Panc1 (cell line): Measurements from ENCODE around the gene PANK1. TPM values are rescaled to one million over a fixed set of nuclear protein-coding genes. Genes with fewer than 3 reads are reported as not detected.

Experiments used
- ATAC-seq: fragments of 200-7000 bp; cut with Tn5 transposase; 2 replicates; pipeline ENCODE4 v1.9.1; 2020; ENCODE audit warnings: mild to moderate bottlenecking, moderate library complexity
- Bru-seq: library from RNA; stranded (reverse); fragments of 400-500 nt; gene quantifications from one replicate; lab custom pipeline; 2021; lab: Mats Ljungman, UMichigan
- BruChase-seq, 2 experiments: library from RNA; stranded (reverse); fragments of 400-500 nt; gene quantifications; one replicate each; lab custom pipeline; 2021; lab: Mats Ljungman, UMichigan
- BruUV-seq: library from RNA; stranded (reverse); fragments of 400-500 nt; replicated peaks from 2 replicates; lab custom pipeline; 2021; lab: Mats Ljungman, UMichigan
- CTCF ChIA-PET: fragments of 300-600 bp; sonication (Branson Sonifier 250); formaldehyde crosslinking; loops from one replicate; lab custom pipeline; 2022; ENCODE audit warnings: antibody characterized with exemption; lab: Charles Lee
- POLR2A ChIA-PET: fragments of 300-600 bp; sonication (Branson Sonifier 250); formaldehyde crosslinking; loops from one replicate; lab custom pipeline; 2022; ENCODE audit warnings: antibody characterized with exemption; lab: Charles Lee
- DNase-seq: peaks from one replicate; pipeline ENCODE4 v3.0.0-alpha.2; 2010; ENCODE audit warnings: low read depth, low spot score
- H3K27ac ChIP-seq: 2 replicates; pipeline ENCODE4 v1.5.1; 2011; ENCODE audit warnings: mild to moderate bottlenecking, low read length, inconsistent platforms
- H3K27me3 ChIP-seq: fragments of 200-500 bp; sonication (Bioruptor generic); 2 replicates; pipeline ENCODE4 v1.6.0; 2014; ENCODE audit warnings: low read length, inconsistent platforms; ENCODE audit not compliant: control insufficient read depth, insufficient read depth
- H3K36me3 ChIP-seq: fragments of 200-500 bp; sonication (Bioruptor generic); 2 replicates; pipeline ENCODE4 v1.5.1; 2014; ENCODE audit warnings: inconsistent platforms, mild to moderate bottlenecking, low read length, moderate library complexity; ENCODE audit not compliant: control insufficient read depth, insufficient read depth
- H3K4me1 ChIP-seq: 2 replicates; pipeline ENCODE4 v1.5.1; 2011; ENCODE audit warnings: inconsistent platforms, mild to moderate bottlenecking, low read length, moderate library complexity; ENCODE audit not compliant: control insufficient read depth, insufficient read depth
- H3K4me3 ChIP-seq, 2 experiments: 2 replicates each; pipeline ENCODE4 v1.5.1; 2011 to 2012; ENCODE audit warnings: low read depth in 2 of 2, low read length in 2 of 2, mild to moderate bottlenecking in 2 of 2, inconsistent platforms in 1 of 2, moderate library complexity in 1 of 2
- H3K9me3 ChIP-seq: fragments of 200-500 bp; sonication (Bioruptor generic); 2 replicates; pipeline ENCODE4 v1.5.1; 2014; ENCODE audit warnings: low read depth, mild to moderate bottlenecking, inconsistent platforms, low read length, moderate library complexity; ENCODE audit not compliant: control insufficient read depth, insufficient read depth
- POLR2AphosphoS5 ChIP-seq: IDR thresholded peaks from 2 replicates; pipeline ENCODE4 v1.6.1; 2012; ENCODE audit warnings: mild to moderate bottlenecking, low read depth, low read length, moderate library complexity
- REST ChIP-seq, 2 experiments: IDR thresholded peaks; 2 replicates each; pipeline ENCODE4 v1.6.1; 2011 to 2012; ENCODE audit warnings: low read depth in 2 of 2, control low read depth in 1 of 2, low read length in 1 of 2, mild to moderate bottlenecking in 1 of 2, moderate library complexity in 1 of 2; ENCODE audit not compliant: insufficient read depth in 1 of 2
- SIN3A ChIP-seq: IDR thresholded peaks from 2 replicates; pipeline ENCODE4 v1.6.1; 2012; ENCODE audit warnings: low read depth, mild to moderate bottlenecking, low read length, moderate library complexity, borderline replicate concordance; ENCODE audit not compliant: insufficient read depth
- TCF7L2 ChIP-seq: IDR thresholded peaks from 2 replicates; pipeline ENCODE4 v1.6.1; 2011; ENCODE audit warnings: mild to moderate bottlenecking, low read depth, low read length, inconsistent platforms
- in situ Hi-C: cut with HindIII; loops from 2 replicates; pipeline ENCODE4 v1.10.0; 2016; ENCODE audit warnings: low sequenced_read_pairs, low pct_unique_long_range_greater_than_20kb
- intact Hi-C: fragments of 100-400 bp; cut with micrococcal nuclease; formaldehyde crosslinking; loops from one replicate; pipeline ENCODE4 v1.10.0; 2022; ENCODE audit not compliant: unreplicated experiment
- long read RNA-seq: library from polyadenylated mRNA; unstranded; transcript quantifications from one replicate; pipeline ENCODE4 v2.0.0, GENCODE V29; 2021; ENCODE audit not compliant: unreplicated experiment
- polyA plus RNA-seq: library from polyadenylated mRNA; unstranded; fragments of >200 nt; gene quantifications from one replicate; pipeline ENCODE4 v1.2.1, GENCODE V29; 2012; ENCODE audit warnings: missing spikeins; ENCODE audit not compliant: insufficient read length
- total RNA-seq: library from RNA; stranded (reverse); gene quantifications from one replicate; pipeline ENCODE4 v1.2.1, GENCODE V29; 2021; ENCODE audit not compliant: unreplicated experiment
- TF ChIP-seq, protein P1 (sequence below): fragments of 450-650 bp; IDR thresholded peaks from 2 replicates; pipeline ENCODE4 v1.5.1; 2017; ENCODE audit warnings: mild to moderate bottlenecking

PANK1 gene
- 11.0 TPM for total RNA-seq
- polyA plus RNA-seq = 4.7 TPM
- Bru-seq, nascent RNA = percentile 65 among the genes with signal in this experiment
- BruChase-seq, experiment 1, labeled RNA remaining after a 2-hour chase = percentile 66 among the genes with signal in this experiment
- BruChase-seq, experiment 2, labeled RNA remaining after a 6-hour chase = percentile 52 among the genes with signal in this experiment
- long read RNA-seq, full-length matches to known transcripts = 6 of 15 reads
- long read RNA-seq, partial matches to known transcripts = 2 of 15 reads
- long read RNA-seq, other reads (novel, unspliced or antisense) = 7 of 15 reads

DNA sequence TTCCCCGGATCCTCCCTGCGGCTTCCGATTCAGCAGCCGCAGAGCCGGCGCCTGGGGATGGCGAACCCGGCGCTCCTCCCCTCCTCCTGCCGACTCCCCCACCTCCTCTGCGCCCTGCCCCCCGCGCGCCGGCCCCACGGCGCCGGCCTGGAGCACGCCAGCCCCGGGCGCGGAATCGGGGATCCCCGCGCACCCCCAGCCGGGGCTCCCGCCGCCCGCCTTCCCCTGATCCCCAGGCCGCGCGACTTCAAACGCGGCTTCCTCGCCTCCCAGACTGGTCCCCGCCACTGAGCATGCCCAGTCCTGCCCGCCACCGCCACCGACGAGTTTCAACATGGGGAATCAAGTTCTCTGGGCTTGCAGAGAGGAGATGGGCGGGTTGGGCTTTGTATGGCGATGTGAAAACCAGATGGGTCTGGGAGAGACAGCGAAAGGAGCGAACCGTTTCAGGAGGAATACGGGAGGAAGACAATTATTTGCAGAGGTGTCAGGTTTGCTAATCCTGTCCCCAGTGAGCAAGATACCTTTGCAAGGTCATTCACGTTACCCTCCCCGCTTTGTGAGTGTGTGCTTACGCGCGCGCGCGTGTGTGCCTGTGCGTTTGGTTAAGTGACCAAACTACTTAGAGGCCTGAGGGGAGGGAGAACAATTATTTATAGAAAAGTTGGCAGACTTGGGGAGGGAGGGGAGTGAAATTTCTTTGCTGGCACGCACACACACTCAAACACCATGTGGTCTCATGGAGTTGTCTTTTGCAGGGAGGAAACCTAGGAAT is at the start of gene PANK1:
Gene PANK1 (minus strand): TSS at position 276 of the 775 bp plus-strand sequence. CDS start 351 bp downstream, outside the sequence.
- in situ Hi-C loops = no loop called here
- CTCF ChIA-PET = no interaction called here
- ATAC-seq (peak; percentile 81), DNase-seq (peak; percentile 36)
- peak within 1 kb of the TSS; percentile 86 for H3K27ac ChIP-seq
- peak within 1 kb of the TSS; percentile 77 to 83 for H3K4me3 ChIP-seq
- TF ChIP-seq POLR2AphosphoS5 = peak; percentile 49
- TF ChIP-seq, protein P1, sequence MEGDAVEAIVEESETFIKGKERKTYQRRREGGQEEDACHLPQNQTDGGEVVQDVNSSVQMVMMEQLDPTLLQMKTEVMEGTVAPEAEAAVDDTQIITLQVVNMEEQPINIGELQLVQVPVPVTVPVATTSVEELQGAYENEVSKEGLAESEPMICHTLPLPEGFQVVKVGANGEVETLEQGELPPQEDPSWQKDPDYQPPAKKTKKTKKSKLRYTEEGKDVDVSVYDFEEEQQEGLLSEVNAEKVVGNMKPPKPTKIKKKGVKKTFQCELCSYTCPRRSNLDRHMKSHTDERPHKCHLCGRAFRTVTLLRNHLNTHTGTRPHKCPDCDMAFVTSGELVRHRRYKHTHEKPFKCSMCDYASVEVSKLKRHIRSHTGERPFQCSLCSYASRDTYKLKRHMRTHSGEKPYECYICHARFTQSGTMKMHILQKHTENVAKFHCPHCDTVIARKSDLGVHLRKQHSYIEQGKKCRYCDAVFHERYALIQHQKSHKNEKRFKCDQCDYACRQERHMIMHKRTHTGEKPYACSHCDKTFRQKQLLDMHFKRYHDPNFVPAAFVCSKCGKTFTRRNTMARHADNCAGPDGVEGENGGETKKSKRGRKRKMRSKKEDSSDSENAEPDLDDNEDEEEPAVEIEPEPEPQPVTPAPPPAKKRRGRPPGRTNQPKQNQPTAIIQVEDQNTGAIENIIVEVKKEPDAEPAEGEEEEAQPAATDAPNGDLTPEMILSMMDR = no peak
- TF ChIP-seq SIN3A = no peak
- peak; percentile 95 for TF ChIP-seq TCF7L2
- no peak for TF ChIP-seq REST (IDR thresholded peaks at IDR 0.05; ENCODE audit: insufficient read depth in 1 of 2, low read depth in 2 of 2, low read length in 1 of 2)
- no peaks in the 10 kb centered on the region for H3K9me3 ChIP-seq
- H3K27me3 ChIP-seq = no peaks in the 10 kb centered on the region
- POLR2A ChIA-PET = no interaction called here
- intact Hi-C loops = loop anchor here (2.0 kb wide), 1 partner anchor 56 kb away; the partner anchor contains the start of gene KIF20B
- peaks cover 25% of the 10 kb centered on the region for H3K4me1 ChIP-seq
- no peaks in the 10 kb centered on the region for H3K36me3 ChIP-seq
- BruUV-seq = no TSS peak

- Histone ChIP-seq H3K36me3 (no peaks in the 10 kb centered on the region), H3K27ac (no peak overlapping the region), H3K9me3 (no peaks in the 10 kb centered on the region), H3K4me1 (no peaks in the 10 kb centered on the region), H3K4me3 (no peak overlapping the region), H3K27me3 (no peaks in the 10 kb centered on the region)
- in situ Hi-C loops (no loop called here), intact Hi-C loops (no loop called here)
- ChIA-PET CTCF (no interaction called here), POLR2A (no interaction called here)
- no peak for TF ChIP-seq POLR2AphosphoS5
- TF ChIP-seq, protein P1 = no peak
- TF ChIP-seq TCF7L2 = no peak
- no peak for TF ChIP-seq REST (IDR thresholded peaks at IDR 0.05; ENCODE audit: insufficient read depth in 1 of 2, low read depth in 2 of 2, low read length in 1 of 2)
- no peak for TF ChIP-seq SIN3A
- DNase-seq (no peak), ATAC-seq (no peak)
- BruUV-seq = no TSS peak
Observed at GRCh38 chr10:89693176-89693575, 48.1 kb upstream of the PANK1 start.
